Endothelial cell of umbilical vein (primary cell): ENCODE data around the gene PRR11. TPM values are rescaled to one million over a fixed set of nuclear protein-coding genes. Genes with fewer than 3 reads are reported as not detected.

Experiments
- BruUV-seq: library from RNA; stranded (reverse); fragments of 400-500 nt; replicated peaks from 2 replicates; lab custom pipeline; 2021; lab: Mats Ljungman, UMichigan
- CTCF ChIA-PET: fragments of 300-600, 350-600 bp; sonication (Branson Sonifier 250); formaldehyde crosslinking; loops from one replicate; lab custom pipeline; 2021; ENCODE audit warnings: antibody characterized with exemption, inconsistent platforms; lab: Charles Lee
- POLR2A ChIA-PET: fragments of 300-600, 350-600 bp; sonication (Branson Sonifier 250); formaldehyde crosslinking; loops from one replicate; lab custom pipeline; 2021; ENCODE audit warnings: antibody characterized with exemption, inconsistent platforms; lab: Charles Lee
- DNase-seq: peaks from one replicate; pipeline ENCODE4 v3.0.0-alpha.2; 2011; ENCODE audit warnings: low read depth, low spot score
- FAIRE-seq: peaks from 2 replicates; lab custom pipeline; 2011; peaks lifted over from hg19 to GRCh38; lab: Jason Lieb, UNC
- H2AFZ ChIP-seq: 2 replicates; pipeline ENCODE4 v1.6.0; 2012; ENCODE audit warnings: low read depth, low read length, control low read depth, inconsistent platforms
- H3K27ac ChIP-seq: 2 replicates; pipeline ENCODE4 v1.5.1; 2011; ENCODE audit warnings: low read depth, mild to moderate bottlenecking, control low read depth, low read length, moderate library complexity; ENCODE audit not compliant: insufficient read depth
- H3K27me3 ChIP-seq, 2 experiments: 2 replicates each; pipeline versions ENCODE4 v1.6.0 to v1.6.1; 2011; ENCODE audit warnings: low read length in 2 of 2, mixed read lengths in 1 of 2; ENCODE audit not compliant: control insufficient read depth in 2 of 2, insufficient read depth in 2 of 2
- H3K36me3 ChIP-seq, 2 experiments: 2 replicates in 1 of 2; 3 replicates in 1 of 2; pipeline ENCODE4 v1.5.1; 2011; ENCODE audit warnings: low read length in 2 of 2, mild to moderate bottlenecking in 1 of 2, moderate library complexity in 1 of 2; ENCODE audit not compliant: control insufficient read depth in 2 of 2, insufficient read depth in 2 of 2; ENCODE audit errors: extremely low read depth in 1 of 2
- H3K4me1 ChIP-seq: 3 replicates; pipeline ENCODE4 v1.5.1; 2011; ENCODE audit warnings: mild to moderate bottlenecking, low read length; ENCODE audit not compliant: control insufficient read depth, insufficient read depth; ENCODE audit errors: extremely low read depth
- H3K4me2 ChIP-seq: 2 replicates; pipeline ENCODE4 v1.6.1; 2011; ENCODE audit warnings: low read length, control low read depth, mixed read lengths; ENCODE audit not compliant: insufficient read depth
- H3K4me3 ChIP-seq, 3 experiments: fragments of 200-600 bp in 1 of 3; sonication (generic), shearing (Covaris generic) in 1 of 3; replicated peaks in 1 of 3; 2 replicates each; pipeline ENCODE4 v1.5.1; 2011 to 2016; ENCODE audit warnings: control low read depth in 3 of 3, low read length in 3 of 3, mild to moderate bottlenecking in 2 of 3, inconsistent platforms in 1 of 3, low read depth in 1 of 3, moderate library complexity in 1 of 3; ENCODE audit not compliant: insufficient read depth in 1 of 3
- H3K79me2 ChIP-seq: 2 replicates; pipeline ENCODE4 v1.6.0; 2012; ENCODE audit warnings: low read length, inconsistent platforms; ENCODE audit not compliant: control insufficient read depth, insufficient read depth
- H3K9ac ChIP-seq: replicated peaks from 2 replicates; pipeline ENCODE3; 2011; ENCODE audit warnings: low read length, control low read depth; ENCODE audit not compliant: insufficient read depth; ENCODE audit errors: extremely low read depth
- H3K9me1 ChIP-seq: replicated peaks from 3 replicates; pipeline ENCODE4 v1.6.0; 2011; ENCODE audit warnings: mild to moderate bottlenecking, low read length; ENCODE audit not compliant: control insufficient read depth, insufficient read depth; ENCODE audit errors: extremely low read depth
- H3K9me3 ChIP-seq: replicated peaks from 2 replicates; pipeline ENCODE4 v1.5.1; 2012; ENCODE audit warnings: low read length, inconsistent platforms; ENCODE audit not compliant: control insufficient read depth, insufficient read depth
- H4K20me1 ChIP-seq: replicated peaks from 2 replicates; pipeline ENCODE3; 2011; ENCODE audit warnings: mild to moderate bottlenecking, low read length; ENCODE audit not compliant: control insufficient read depth, insufficient read depth; ENCODE audit errors: extremely low read depth
- EZH2 ChIP-seq: IDR thresholded peaks from 2 replicates; pipeline ENCODE4 v1.6.1; 2012; ENCODE audit warnings: borderline replicate concordance, low read depth, mild to moderate bottlenecking, moderate library complexity, low read length, inconsistent platforms; ENCODE audit not compliant: severe bottlenecking
- FOS ChIP-seq: IDR thresholded peaks from 2 replicates; pipeline ENCODE4 v1.6.1; 2011; ENCODE audit warnings: mild to moderate bottlenecking, low read length, moderate library complexity, borderline replicate concordance; ENCODE audit not compliant: insufficient read depth
- GATA2 ChIP-seq: IDR thresholded peaks from 2 replicates; pipeline ENCODE4 v1.7.0; 2011; ENCODE audit warnings: low read depth, mild to moderate bottlenecking, moderate library complexity, mixed read lengths, low read length; ENCODE audit not compliant: insufficient read length, insufficient read depth
- JUN ChIP-seq: IDR thresholded peaks from 2 replicates; pipeline ENCODE4 v1.6.1; 2011; ENCODE audit warnings: borderline replicate concordance, low read depth; ENCODE audit not compliant: insufficient read length, insufficient read depth
- MYC ChIP-seq: IDR thresholded peaks from one replicate; pipeline ENCODE4 v1.6.1; 2011; ENCODE audit warnings: mild to moderate bottlenecking, low read depth, low read length
- POLR2A ChIP-seq: IDR thresholded peaks from 2 replicates; pipeline ENCODE4 v1.6.1; 2012; ENCODE audit warnings: low read depth, mild to moderate bottlenecking, control low read depth, low read length
- POLR2AphosphoS5 ChIP-seq: IDR thresholded peaks from 2 replicates; pipeline ENCODE4 v1.6.1; 2012; ENCODE audit warnings: low read depth, mild to moderate bottlenecking, control low read depth, low read length, moderate library complexity; ENCODE audit not compliant: insufficient read depth
- dilution Hi-C: fragments of 300-500 bp; cut with MboI; formaldehyde crosslinking; loops from one replicate; pipeline ENCODE4 v1.15.0; 2019; ENCODE audit warnings: low sequenced_read_pairs; ENCODE audit not compliant: extremely low pct_ligation_motif_present
- intact Hi-C: fragments of 100-400 bp; cut with micrococcal nuclease; formaldehyde crosslinking; loops from one replicate; pipeline ENCODE4 v1.10.0; 2022
- polyA plus RNA-seq, 4 experiments: library from polyadenylated mRNA; depleted of rRNA in 3 of 4; stranded (reverse) in 3 of 4; unstranded in 1 of 4; fragments of >200 nt; gene quantifications; 2 replicates each; pipeline versions ENCODE4 v1.2.1 to v1.2.3, GENCODE V29; 2011 to 2012; ENCODE audit warnings: missing spikeins in 1 of 4
- total RNA-seq: library from RNA; stranded (reverse); gene quantifications from 2 replicates; pipeline ENCODE4 v1.2.3, GENCODE V29; 2021
- TF ChIP-seq, protein P1 (sequence below): IDR thresholded peaks from 2 replicates; pipeline ENCODE4 v1.6.1; 2011; ENCODE audit not compliant: insufficient read depth, insufficient read length
- TF ChIP-seq, protein P2 (sequence below), 2 donors: IDR thresholded peaks; 1 replicate in 1 of 2; 2 replicates in 1 of 2; pipeline ENCODE4 v1.5.1; 2011; ENCODE audit warnings: low read length in 2 of 2, mild to moderate bottlenecking in 2 of 2, moderate library complexity in 2 of 2, control low read depth in 1 of 2, inconsistent platforms in 1 of 2, low read depth in 1 of 2; ENCODE audit not compliant: insufficient read depth in 1 of 2; ENCODE audit errors: extremely low read depth in 1 of 2

PRR11 gene
- total and polyA plus RNA-seq, 2 donors (not counting 3 experiments of a cell fraction or from before 2014, with no cell fraction given) = 28.8 to 86.3 TPM

DNA sequence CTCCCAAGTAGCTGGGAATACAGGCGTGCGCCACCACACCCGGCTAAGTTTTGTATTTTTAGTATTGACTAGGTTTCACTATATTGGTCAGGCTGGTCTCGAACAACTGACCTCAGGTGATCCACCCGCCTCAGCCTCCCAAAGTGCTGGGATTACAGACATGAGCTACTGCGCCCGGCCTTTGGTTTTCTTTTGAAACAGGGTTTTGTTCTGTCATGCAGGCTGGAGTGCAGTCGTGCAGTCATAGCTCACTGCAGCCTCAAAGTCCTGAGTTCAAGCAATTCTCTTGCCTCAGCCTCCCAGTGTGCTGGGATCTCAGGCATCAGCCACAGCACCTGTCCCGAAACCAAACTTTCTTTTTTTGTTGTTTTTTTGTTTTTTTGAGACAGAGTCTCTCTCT is 25.1 kb downstream of the PRR11 start:
- Histone ChIP-seq H3K4me2 (no peak overlapping the region), H3K79me2 (peaks cover 23% of the 10 kb centered on the region), H3K27ac (no peak overlapping the region), H3K4me1 (no peaks in the 10 kb centered on the region), H3K36me3 (peaks cover 0 to 8% of the 10 kb centered on the region in 2 experiments), H3K9ac (no peak overlapping the region), H3K9me3 (no peaks in the 10 kb centered on the region), H3K27me3 (no peaks in the 10 kb centered on the region), H3K4me3 (no peak overlapping the region), H2AFZ (no peak overlapping the region), H4K20me1 (no peaks in the 10 kb centered on the region), H3K9me1 (no peaks in the 10 kb centered on the region)
- TF ChIP-seq EZH2 = no peak
- TF ChIP-seq, protein P1, sequence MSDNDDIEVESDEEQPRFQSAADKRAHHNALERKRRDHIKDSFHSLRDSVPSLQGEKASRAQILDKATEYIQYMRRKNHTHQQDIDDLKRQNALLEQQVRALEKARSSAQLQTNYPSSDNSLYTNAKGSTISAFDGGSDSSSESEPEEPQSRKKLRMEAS = no peak
- TF ChIP-seq POLR2A = no peak
- no peak for TF ChIP-seq FOS
- TF ChIP-seq GATA2 = no peak
- no peak for TF ChIP-seq MYC
- TF ChIP-seq POLR2AphosphoS5 = no peak
- TF ChIP-seq JUN = no peak
- TF ChIP-seq, protein P2, sequence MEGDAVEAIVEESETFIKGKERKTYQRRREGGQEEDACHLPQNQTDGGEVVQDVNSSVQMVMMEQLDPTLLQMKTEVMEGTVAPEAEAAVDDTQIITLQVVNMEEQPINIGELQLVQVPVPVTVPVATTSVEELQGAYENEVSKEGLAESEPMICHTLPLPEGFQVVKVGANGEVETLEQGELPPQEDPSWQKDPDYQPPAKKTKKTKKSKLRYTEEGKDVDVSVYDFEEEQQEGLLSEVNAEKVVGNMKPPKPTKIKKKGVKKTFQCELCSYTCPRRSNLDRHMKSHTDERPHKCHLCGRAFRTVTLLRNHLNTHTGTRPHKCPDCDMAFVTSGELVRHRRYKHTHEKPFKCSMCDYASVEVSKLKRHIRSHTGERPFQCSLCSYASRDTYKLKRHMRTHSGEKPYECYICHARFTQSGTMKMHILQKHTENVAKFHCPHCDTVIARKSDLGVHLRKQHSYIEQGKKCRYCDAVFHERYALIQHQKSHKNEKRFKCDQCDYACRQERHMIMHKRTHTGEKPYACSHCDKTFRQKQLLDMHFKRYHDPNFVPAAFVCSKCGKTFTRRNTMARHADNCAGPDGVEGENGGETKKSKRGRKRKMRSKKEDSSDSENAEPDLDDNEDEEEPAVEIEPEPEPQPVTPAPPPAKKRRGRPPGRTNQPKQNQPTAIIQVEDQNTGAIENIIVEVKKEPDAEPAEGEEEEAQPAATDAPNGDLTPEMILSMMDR (IDR thresholded peaks at IDR 0.05; ENCODE audit: extremely low read depth in 1 of 2, insufficient read depth in 1 of 2, low read depth in 1 of 2, low read length in 2 of 2) = no peak
- dilution Hi-C loops = no loop called here
- no peak for FAIRE-seq
- no peak for DNase-seq
- BruUV-seq = no TSS peak
- CTCF ChIA-PET = interaction anchor here (1.1 kb wide), 1 partner anchor 10 kb away, joined by 4 read pairs; no protein-coding TSS in a partner anchor
- POLR2A ChIA-PET = no interaction called here
- intact Hi-C loops = no loop called here
